Measurements from ENCODE around the gene PTPA.

DNA sequence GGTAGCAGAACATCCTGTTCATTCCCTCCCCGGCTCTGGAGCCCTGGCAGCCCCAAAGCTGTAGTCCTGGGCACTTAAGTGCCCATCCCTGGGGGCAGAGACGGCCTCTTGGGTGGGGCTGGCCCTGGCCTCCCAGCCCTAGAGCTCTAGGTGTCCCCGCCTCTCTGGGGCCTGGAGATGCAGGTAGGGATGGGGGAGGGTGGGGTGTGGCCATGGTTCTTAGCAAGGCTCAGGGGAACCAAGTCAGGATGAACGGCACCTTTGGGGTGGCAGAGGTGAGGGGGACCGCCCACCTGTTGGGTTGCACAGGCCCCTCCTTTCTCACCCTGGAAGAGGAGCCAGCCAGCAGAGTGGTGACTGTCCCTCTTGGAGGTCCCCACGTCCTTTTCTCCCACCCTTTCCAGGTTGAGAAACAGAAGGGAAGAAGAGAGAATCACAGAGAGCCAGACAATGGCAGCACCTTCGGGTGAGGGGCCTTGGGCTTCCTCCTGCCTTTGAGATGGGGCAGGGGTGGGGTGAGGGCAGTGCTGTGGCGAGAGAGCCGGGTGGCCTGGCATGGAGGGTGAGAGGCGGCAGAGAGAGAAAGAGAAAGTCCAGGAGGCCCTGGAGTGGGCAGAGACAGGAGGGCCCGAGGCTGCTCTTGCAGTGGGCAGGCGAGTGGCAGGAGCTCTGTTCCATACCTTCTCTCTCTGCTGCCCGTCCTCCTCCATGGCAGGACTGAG lies 3.0 kb upstream of the PTPA start:
- no peak for TF ChIP-seq CTCF (IDR thresholded peaks at IDR 0.05 in 8 of 11, conservative IDR thresholded peaks at IDR 0.05 in 3 of 11)
- no peak for TF ChIP-seq POLR2A (IDR thresholded peaks at IDR 0.05)
- TF ChIP-seq POLR2AphosphoS5 (IDR thresholded peaks at IDR 0.05) = no peak

Measured in spleen (tissue), 7 donors.